ENCODE data around the gene SRRM3.

- TF ChIP-seq, protein P1, sequence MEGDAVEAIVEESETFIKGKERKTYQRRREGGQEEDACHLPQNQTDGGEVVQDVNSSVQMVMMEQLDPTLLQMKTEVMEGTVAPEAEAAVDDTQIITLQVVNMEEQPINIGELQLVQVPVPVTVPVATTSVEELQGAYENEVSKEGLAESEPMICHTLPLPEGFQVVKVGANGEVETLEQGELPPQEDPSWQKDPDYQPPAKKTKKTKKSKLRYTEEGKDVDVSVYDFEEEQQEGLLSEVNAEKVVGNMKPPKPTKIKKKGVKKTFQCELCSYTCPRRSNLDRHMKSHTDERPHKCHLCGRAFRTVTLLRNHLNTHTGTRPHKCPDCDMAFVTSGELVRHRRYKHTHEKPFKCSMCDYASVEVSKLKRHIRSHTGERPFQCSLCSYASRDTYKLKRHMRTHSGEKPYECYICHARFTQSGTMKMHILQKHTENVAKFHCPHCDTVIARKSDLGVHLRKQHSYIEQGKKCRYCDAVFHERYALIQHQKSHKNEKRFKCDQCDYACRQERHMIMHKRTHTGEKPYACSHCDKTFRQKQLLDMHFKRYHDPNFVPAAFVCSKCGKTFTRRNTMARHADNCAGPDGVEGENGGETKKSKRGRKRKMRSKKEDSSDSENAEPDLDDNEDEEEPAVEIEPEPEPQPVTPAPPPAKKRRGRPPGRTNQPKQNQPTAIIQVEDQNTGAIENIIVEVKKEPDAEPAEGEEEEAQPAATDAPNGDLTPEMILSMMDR (IDR thresholded peaks at IDR 0.05) = no peak
- no peak for TF ChIP-seq POLR2A (IDR thresholded peaks at IDR 0.05)
These were observed 21.7 kb downstream of the SRRM3 start for GRCh38 chr7:76223286-76223972.
